Upper lobe of left lung (tissue), 4 donors: Measurements from ENCODE around the gene EXOC6B.

Experiments used
- EP300 ChIP-seq, 4 donors: sonication (generic); formaldehyde crosslinking; IDR thresholded peaks; one replicate each; pipeline ENCODE4 v1.5.1; 2017; ENCODE audit warnings: antibody characterized with exemption in 4 of 4, control low read depth in 2 of 4
- POLR2A ChIP-seq, 4 donors: fragments of 450-650 bp; IDR thresholded peaks; one replicate each; pipeline ENCODE4 v1.5.1; 2016 to 2017; ENCODE audit warnings: antibody characterized with exemption in 4 of 4, mild to moderate bottlenecking in 2 of 4
- POLR2AphosphoS5 ChIP-seq, 2 donors: sonication (generic); formaldehyde crosslinking; IDR thresholded peaks; one replicate each; pipeline ENCODE4 v1.5.1; 2017; ENCODE audit warnings: antibody characterized with exemption in 2 of 2
- TF ChIP-seq, protein P1 (sequence below), 6 experiments: fragments of 450-650 bp in 4 of 6; fragments of 200-600 bp in 2 of 6; sonication (generic) in 2 of 6; IDR thresholded peaks; one replicate each; pipeline ENCODE4 v1.5.1; 2016 to 2019; ENCODE audit warnings: antibody characterized with exemption in 6 of 6

DNA sequence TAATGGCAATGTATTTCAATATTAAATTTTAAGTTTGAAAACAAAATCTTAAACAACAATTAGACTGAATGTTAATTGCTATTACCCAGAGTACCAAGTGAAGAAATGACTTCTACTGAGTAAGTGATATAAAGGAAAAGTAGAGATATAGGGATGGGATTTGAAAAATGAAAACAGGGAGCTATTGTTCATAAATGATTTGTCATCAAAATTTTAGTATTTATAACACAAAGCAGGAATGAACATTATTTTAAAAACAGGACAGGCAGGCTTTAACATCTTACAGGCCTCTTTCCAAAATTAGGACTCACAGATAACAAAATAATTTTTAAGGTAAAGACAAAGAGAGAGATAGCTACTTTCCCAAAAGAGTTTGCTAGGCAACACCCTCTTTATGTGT, 3.9 kb downstream of the EXOC6B start:
- TF ChIP-seq POLR2A (IDR thresholded peaks at IDR 0.05): no peak
- TF ChIP-seq, protein P1, sequence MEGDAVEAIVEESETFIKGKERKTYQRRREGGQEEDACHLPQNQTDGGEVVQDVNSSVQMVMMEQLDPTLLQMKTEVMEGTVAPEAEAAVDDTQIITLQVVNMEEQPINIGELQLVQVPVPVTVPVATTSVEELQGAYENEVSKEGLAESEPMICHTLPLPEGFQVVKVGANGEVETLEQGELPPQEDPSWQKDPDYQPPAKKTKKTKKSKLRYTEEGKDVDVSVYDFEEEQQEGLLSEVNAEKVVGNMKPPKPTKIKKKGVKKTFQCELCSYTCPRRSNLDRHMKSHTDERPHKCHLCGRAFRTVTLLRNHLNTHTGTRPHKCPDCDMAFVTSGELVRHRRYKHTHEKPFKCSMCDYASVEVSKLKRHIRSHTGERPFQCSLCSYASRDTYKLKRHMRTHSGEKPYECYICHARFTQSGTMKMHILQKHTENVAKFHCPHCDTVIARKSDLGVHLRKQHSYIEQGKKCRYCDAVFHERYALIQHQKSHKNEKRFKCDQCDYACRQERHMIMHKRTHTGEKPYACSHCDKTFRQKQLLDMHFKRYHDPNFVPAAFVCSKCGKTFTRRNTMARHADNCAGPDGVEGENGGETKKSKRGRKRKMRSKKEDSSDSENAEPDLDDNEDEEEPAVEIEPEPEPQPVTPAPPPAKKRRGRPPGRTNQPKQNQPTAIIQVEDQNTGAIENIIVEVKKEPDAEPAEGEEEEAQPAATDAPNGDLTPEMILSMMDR (IDR thresholded peaks at IDR 0.05): no peak
- no peak for TF ChIP-seq EP300 (IDR thresholded peaks at IDR 0.05)
- no peak for TF ChIP-seq POLR2AphosphoS5 (IDR thresholded peaks at IDR 0.05)
